ENCODE data around the gene HSP90B1. TPM values are rescaled to one million over a fixed set of nuclear protein-coding genes. Genes with fewer than 3 reads are reported as not detected.

HSP90B1 gene
- total RNA-seq, 1 experiment from 2014 or later: 864 TPM

DNA sequence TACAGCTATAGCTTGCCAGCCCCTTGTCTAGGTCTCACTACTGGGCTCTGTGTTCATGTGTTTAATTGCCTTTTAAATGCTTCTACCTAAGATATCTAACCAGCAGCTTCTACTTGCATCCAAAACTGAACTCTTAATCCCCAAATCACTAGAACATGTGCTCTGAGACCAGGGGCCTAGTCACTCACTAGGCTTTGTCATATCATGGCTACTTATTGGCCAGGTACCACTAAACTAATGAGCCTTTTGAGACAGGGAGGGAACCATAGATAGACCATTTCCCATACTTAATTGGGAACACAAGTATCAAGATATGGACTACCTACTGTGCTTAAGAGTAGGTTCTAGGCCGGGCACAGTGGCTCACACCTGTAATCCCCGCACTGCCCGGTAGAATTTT, 6.5 kb downstream of the HSP90B1 start:
- H3K27ac Mint-ChIP-seq: no peak overlapping the region

GRCh38 chr12:103944964-103945363, 14.8 kb downstream of the HSP90B1 start:
- no peaks in the 10 kb centered on the region for H3K4me1 Mint-ChIP-seq
- TF ChIP-seq, protein P1, sequence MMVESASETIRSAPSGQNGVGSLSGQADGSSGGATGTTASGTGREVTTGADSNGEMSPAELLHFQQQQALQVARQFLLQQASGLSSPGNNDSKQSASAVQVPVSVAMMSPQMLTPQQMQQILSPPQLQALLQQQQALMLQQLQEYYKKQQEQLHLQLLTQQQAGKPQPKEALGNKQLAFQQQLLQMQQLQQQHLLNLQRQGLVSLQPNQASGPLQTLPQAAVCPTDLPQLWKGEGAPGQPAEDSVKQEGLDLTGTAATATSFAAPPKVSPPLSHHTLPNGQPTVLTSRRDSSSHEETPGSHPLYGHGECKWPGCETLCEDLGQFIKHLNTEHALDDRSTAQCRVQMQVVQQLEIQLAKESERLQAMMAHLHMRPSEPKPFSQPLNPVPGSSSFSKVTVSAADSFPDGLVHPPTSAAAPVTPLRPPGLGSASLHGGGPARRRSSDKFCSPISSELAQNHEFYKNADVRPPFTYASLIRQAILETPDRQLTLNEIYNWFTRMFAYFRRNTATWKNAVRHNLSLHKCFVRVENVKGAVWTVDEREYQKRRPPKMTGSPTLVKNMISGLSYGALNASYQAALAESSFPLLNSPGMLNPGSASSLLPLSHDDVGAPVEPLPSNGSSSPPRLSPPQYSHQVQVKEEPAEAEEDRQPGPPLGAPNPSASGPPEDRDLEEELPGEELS (CRISPR knock-in tag; IDR thresholded peaks at IDR 0.05): no peak
- no peak for TF ChIP-seq NR3C1 (CRISPR knock-in tag; conservative IDR thresholded peaks at IDR 0.05; ENCODE audit: low read depth)
- no peak for TF ChIP-seq ZMAT4 (CRISPR knock-in tag; IDR thresholded peaks at IDR 0.05)
- TF ChIP-seq, protein P2, sequence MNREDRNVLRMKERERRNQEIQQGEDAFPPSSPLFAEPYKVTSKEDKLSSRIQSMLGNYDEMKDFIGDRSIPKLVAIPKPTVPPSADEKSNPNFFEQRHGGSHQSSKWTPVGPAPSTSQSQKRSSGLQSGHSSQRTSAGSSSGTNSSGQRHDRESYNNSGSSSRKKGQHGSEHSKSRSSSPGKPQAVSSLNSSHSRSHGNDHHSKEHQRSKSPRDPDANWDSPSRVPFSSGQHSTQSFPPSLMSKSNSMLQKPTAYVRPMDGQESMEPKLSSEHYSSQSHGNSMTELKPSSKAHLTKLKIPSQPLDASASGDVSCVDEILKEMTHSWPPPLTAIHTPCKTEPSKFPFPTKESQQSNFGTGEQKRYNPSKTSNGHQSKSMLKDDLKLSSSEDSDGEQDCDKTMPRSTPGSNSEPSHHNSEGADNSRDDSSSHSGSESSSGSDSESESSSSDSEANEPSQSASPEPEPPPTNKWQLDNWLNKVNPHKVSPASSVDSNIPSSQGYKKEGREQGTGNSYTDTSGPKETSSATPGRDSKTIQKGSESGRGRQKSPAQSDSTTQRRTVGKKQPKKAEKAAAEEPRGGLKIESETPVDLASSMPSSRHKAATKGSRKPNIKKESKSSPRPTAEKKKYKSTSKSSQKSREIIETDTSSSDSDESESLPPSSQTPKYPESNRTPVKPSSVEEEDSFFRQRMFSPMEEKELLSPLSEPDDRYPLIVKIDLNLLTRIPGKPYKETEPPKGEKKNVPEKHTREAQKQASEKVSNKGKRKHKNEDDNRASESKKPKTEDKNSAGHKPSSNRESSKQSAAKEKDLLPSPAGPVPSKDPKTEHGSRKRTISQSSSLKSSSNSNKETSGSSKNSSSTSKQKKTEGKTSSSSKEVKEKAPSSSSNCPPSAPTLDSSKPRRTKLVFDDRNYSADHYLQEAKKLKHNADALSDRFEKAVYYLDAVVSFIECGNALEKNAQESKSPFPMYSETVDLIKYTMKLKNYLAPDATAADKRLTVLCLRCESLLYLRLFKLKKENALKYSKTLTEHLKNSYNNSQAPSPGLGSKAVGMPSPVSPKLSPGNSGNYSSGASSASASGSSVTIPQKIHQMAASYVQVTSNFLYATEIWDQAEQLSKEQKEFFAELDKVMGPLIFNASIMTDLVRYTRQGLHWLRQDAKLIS (CRISPR knock-in tag; IDR thresholded peaks at IDR 0.05; ENCODE audit: borderline replicate concordance): no peak
- TF ChIP-seq TEAD1 (CRISPR knock-in tag; IDR thresholded peaks at IDR 0.05): no peak
- TF ChIP-seq, protein P3, sequence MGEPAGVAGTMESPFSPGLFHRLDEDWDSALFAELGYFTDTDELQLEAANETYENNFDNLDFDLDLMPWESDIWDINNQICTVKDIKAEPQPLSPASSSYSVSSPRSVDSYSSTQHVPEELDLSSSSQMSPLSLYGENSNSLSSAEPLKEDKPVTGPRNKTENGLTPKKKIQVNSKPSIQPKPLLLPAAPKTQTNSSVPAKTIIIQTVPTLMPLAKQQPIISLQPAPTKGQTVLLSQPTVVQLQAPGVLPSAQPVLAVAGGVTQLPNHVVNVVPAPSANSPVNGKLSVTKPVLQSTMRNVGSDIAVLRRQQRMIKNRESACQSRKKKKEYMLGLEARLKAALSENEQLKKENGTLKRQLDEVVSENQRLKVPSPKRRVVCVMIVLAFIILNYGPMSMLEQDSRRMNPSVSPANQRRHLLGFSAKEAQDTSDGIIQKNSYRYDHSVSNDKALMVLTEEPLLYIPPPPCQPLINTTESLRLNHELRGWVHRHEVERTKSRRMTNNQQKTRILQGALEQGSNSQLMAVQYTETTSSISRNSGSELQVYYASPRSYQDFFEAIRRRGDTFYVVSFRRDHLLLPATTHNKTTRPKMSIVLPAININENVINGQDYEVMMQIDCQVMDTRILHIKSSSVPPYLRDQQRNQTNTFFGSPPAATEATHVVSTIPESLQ (CRISPR knock-in tag; IDR thresholded peaks at IDR 0.05): no peak
- no peak for TF ChIP-seq NFATC4 (CRISPR knock-in tag; IDR thresholded peaks at IDR 0.05)
- TF ChIP-seq, protein P4, sequence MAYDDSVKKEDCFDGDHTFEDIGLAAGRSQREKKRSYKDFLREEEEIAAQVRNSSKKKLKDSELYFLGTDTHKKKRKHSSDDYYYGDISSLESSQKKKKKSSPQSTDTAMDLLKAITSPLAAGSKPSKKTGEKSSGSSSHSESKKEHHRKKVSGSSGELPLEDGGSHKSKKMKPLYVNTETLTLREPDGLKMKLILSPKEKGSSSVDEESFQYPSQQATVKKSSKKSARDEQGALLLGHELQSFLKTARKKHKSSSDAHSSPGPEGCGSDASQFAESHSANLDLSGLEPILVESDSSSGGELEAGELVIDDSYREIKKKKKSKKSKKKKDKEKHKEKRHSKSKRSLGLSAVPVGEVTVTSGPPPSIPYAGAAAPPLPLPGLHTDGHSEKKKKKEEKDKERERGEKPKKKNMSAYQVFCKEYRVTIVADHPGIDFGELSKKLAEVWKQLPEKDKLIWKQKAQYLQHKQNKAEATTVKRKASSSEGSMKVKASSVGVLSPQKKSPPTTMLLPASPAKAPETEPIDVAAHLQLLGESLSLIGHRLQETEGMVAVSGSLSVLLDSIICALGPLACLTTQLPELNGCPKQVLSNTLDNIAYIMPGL (CRISPR knock-in tag; IDR thresholded peaks at IDR 0.05): no peak
- TF ChIP-seq OVOL2 (CRISPR knock-in tag; IDR thresholded peaks at IDR 0.05; ENCODE audit: borderline replicate concordance): no peak
- TF ChIP-seq, protein P5, sequence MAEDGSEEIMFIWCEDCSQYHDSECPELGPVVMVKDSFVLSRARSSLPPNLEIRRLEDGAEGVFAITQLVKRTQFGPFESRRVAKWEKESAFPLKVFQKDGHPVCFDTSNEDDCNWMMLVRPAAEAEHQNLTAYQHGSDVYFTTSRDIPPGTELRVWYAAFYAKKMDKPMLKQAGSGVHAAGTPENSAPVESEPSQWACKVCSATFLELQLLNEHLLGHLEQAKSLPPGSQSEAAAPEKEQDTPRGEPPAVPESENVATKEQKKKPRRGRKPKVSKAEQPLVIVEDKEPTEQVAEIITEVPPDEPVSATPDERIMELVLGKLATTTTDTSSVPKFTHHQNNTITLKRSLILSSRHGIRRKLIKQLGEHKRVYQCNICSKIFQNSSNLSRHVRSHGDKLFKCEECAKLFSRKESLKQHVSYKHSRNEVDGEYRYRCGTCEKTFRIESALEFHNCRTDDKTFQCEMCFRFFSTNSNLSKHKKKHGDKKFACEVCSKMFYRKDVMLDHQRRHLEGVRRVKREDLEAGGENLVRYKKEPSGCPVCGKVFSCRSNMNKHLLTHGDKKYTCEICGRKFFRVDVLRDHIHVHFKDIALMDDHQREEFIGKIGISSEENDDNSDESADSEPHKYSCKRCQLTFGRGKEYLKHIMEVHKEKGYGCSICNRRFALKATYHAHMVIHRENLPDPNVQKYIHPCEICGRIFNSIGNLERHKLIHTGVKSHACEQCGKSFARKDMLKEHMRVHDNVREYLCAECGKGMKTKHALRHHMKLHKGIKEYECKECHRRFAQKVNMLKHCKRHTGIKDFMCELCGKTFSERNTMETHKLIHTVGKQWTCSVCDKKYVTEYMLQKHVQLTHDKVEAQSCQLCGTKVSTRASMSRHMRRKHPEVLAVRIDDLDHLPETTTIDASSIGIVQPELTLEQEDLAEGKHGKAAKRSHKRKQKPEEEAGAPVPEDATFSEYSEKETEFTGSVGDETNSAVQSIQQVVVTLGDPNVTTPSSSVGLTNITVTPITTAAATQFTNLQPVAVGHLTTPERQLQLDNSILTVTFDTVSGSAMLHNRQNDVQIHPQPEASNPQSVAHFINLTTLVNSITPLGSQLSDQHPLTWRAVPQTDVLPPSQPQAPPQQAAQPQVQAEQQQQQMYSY (CRISPR knock-in tag; IDR thresholded peaks at IDR 0.05): no peak
- no peak overlapping the region for H3K4me3 Mint-ChIP-seq
- no peak overlapping the region for H3K27ac Mint-ChIP-seq
- POLR2A ChIA-PET: no interaction called here
- H3K9me3 Mint-ChIP-seq: no peaks in the 10 kb centered on the region
- CTCF ChIA-PET: no interaction called here
- peaks cover 98% of the 10 kb centered on the region for H3K36me3 Mint-ChIP-seq
- DNase-seq (ENCODE audit: low spot score): no peak
- ATAC-seq: no peak
- no peaks in the 10 kb centered on the region for H3K27me3 Mint-ChIP-seq (ENCODE audit: low read depth)

More for the DNA sequence above, 6.5 kb downstream of the HSP90B1 start:
- Mint-ChIP-seq H3K27me3 (ENCODE audit: low read depth) (no peaks in the 10 kb centered on the region), H3K9me3 (no peaks in the 10 kb centered on the region), H3K36me3 (peaks cover 95% of the 10 kb centered on the region), H3K4me3 (no peak overlapping the region), H3K4me1 (peaks cover 19% of the 10 kb centered on the region)
- CTCF ChIA-PET: no interaction called here
- POLR2A ChIA-PET: no interaction called here
- DNase-seq (ENCODE audit: low spot score): no peak
- ATAC-seq: no peak
- no peak for TF ChIP-seq ZNF219 (CRISPR knock-in tag; IDR thresholded peaks at IDR 0.05; ENCODE audit: borderline replicate concordance)
- no peak for TF ChIP-seq NR3C1 (CRISPR knock-in tag; conservative IDR thresholded peaks at IDR 0.05; ENCODE audit: low read depth)
